ENCODE data around the gene GPR25.

DNA sequence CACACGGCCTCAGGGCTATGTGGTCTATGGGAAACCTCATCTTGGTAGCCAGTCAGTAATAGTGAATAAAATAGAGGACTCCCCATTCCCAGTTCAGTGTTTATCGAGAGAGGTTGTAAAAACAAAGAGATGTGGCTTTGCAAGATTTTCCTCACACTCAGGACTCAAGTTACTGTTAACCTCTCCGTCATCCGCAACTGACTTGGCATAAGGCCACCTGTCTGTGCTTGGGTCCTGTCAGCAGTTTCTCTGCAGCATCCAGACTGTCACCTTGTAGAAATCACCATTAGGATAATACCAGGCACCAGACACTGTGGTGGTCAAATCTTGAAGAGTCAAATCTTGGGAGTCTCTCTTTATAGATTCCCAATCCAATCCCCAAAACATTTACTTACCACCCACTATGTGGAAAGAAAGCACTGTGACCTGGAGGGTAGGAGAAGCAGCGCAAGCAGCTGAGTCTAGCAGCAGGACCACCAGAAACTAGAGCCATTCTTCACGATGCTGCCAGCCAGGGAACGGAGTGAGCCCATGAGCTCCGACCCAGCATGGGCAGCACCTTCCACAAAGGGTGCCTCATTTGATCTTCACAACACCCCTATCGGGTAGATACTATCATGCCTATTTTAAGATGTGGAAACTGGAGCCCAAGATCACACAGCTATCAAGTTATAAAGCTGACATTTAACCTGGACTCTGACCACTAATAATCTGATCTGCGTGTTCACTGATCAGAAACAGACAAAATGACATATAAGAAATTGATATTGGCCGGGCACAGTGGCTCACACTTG is 5.6 kb upstream of the GPR25 start:
- TF ChIP-seq EP300 (IDR thresholded peaks at IDR 0.05): no peak
- TF ChIP-seq, protein P1, sequence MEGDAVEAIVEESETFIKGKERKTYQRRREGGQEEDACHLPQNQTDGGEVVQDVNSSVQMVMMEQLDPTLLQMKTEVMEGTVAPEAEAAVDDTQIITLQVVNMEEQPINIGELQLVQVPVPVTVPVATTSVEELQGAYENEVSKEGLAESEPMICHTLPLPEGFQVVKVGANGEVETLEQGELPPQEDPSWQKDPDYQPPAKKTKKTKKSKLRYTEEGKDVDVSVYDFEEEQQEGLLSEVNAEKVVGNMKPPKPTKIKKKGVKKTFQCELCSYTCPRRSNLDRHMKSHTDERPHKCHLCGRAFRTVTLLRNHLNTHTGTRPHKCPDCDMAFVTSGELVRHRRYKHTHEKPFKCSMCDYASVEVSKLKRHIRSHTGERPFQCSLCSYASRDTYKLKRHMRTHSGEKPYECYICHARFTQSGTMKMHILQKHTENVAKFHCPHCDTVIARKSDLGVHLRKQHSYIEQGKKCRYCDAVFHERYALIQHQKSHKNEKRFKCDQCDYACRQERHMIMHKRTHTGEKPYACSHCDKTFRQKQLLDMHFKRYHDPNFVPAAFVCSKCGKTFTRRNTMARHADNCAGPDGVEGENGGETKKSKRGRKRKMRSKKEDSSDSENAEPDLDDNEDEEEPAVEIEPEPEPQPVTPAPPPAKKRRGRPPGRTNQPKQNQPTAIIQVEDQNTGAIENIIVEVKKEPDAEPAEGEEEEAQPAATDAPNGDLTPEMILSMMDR (IDR thresholded peaks at IDR 0.05): no peak

Measured in esophagus muscularis mucosa (tissue), 3 donors.